ENCODE results near the gene ROBO1.

Gene ROBO1

DNA sequence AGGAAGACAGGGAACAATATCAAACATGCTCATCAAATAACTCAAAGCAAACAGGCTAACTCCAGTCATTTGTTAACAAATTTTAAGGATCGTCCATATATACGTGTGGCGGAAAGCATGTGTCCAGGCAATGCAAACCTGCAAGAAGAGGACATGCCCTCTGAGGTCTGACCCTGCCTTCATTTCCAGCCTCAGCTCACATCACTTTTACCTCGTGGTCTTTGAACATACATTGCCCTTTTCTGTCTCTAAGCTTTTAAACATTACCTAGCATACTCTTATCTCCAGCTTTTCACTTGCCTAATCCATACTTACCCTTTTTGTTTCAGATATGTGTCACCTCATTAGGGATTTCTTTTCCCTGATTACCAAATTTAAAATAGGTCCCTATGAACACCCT, 944.4 kb downstream of the ROBO1 start:
- H3K4me3 ChIP-seq (ENCODE audit: control insufficient read depth, low read depth, low read length): no peak overlapping the region
- no peak for DNase-seq (ENCODE audit: low read depth)
- TF ChIP-seq, protein P1, sequence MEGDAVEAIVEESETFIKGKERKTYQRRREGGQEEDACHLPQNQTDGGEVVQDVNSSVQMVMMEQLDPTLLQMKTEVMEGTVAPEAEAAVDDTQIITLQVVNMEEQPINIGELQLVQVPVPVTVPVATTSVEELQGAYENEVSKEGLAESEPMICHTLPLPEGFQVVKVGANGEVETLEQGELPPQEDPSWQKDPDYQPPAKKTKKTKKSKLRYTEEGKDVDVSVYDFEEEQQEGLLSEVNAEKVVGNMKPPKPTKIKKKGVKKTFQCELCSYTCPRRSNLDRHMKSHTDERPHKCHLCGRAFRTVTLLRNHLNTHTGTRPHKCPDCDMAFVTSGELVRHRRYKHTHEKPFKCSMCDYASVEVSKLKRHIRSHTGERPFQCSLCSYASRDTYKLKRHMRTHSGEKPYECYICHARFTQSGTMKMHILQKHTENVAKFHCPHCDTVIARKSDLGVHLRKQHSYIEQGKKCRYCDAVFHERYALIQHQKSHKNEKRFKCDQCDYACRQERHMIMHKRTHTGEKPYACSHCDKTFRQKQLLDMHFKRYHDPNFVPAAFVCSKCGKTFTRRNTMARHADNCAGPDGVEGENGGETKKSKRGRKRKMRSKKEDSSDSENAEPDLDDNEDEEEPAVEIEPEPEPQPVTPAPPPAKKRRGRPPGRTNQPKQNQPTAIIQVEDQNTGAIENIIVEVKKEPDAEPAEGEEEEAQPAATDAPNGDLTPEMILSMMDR (conservative IDR thresholded peaks at IDR 0.05; ENCODE audit: control insufficient read depth, insufficient read depth, low read depth, low read length): no peak

DNA sequence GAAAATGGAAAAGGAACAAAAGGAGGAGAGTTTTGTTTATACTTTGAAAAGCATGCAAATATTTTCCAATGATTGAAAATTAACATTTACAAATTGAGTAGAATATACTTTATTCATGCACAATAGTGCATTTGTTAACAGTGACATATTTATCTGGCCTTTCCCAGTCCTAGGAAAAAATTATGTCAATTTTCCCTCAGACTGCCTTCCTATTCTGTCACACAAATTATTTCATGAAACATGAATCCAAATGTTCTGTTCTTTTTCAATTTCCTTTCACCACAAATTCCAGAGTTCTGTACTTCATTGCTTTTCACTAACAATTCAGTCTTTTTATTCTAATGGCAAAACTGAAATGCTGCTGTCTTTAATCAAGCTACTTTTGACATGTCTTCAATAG, 945.1 kb downstream of the ROBO1 start:
- no peak for DNase-seq (ENCODE audit: low read depth)
- H3K4me3 ChIP-seq (ENCODE audit: control insufficient read depth, low read depth, low read length): no peak overlapping the region
- TF ChIP-seq, protein P1 (conservative IDR thresholded peaks at IDR 0.05; ENCODE audit: control insufficient read depth, insufficient read depth, low read depth, low read length): no peak

DNA sequence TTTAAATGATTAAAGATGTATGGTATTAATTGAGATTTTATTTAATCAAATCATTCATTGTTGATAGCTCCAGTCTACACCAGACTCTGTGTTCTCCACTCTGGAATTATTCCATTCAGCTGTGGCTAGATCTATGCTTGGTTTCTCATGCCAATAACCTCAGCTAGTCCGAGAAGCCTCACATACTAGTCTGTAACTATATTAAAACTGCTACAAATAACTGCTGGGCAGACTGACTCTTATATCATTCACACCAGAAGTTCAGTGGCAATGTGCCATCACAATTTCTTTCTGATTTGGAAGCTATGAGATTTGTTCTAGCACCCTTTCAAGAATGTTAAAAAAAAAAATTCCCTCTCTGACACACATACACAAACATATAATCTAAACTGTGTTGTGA, 947.3 kb downstream of the ROBO1 start:
- no peak overlapping the region for H3K4me3 ChIP-seq (ENCODE audit: control insufficient read depth, low read depth, low read length)
- TF ChIP-seq, protein P1 (conservative IDR thresholded peaks at IDR 0.05; ENCODE audit: control insufficient read depth, insufficient read depth, low read depth, low read length): no peak
- DNase-seq (ENCODE audit: low read depth): no peak

DNA sequence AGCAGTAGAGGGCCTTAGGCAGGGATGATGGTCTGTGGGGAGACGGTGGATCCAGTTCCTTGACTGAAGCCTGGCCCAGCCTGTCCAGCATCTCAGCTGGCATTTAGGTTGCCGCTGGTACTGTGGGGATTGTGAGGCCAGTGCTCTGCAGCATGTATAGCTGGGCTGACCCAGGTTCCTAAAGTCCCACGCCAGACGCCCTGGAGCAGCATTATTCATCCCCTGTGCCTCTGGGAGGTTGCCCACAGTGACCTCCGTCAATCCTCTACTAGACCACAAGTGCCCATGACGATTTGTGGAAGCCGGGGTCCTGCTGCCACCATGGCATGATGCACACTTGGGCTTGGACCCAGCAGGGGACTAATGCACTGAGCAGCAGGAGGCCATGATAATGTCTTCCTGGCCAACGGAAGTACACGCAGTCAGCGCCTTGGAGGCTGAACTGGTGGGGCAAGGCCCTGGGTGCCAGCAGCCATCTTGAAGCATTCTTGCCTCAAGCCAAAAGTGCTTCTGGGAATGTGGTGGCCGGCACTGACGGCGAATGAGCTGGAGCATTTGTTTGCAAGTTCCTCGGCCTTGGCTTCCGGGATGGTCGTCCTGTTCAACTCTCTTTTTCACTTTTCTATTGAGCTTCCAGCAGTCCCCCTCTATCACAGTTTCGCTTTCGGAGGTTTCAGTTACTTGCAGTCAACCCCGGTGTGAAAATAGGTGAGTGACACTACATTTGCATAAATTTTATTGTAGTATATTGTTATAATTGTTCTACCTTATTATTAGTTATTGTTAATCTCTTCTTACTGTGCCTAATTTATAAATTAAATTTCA, 949.4 kb downstream of the ROBO1 start:
- H3K4me3 ChIP-seq (ENCODE audit: control insufficient read depth, low read depth, low read length): no peak overlapping the region
- TF ChIP-seq, protein P1 (conservative IDR thresholded peaks at IDR 0.05; ENCODE audit: control insufficient read depth, insufficient read depth, low read depth, low read length): no peak
- no peak for DNase-seq (ENCODE audit: low read depth)

DNA sequence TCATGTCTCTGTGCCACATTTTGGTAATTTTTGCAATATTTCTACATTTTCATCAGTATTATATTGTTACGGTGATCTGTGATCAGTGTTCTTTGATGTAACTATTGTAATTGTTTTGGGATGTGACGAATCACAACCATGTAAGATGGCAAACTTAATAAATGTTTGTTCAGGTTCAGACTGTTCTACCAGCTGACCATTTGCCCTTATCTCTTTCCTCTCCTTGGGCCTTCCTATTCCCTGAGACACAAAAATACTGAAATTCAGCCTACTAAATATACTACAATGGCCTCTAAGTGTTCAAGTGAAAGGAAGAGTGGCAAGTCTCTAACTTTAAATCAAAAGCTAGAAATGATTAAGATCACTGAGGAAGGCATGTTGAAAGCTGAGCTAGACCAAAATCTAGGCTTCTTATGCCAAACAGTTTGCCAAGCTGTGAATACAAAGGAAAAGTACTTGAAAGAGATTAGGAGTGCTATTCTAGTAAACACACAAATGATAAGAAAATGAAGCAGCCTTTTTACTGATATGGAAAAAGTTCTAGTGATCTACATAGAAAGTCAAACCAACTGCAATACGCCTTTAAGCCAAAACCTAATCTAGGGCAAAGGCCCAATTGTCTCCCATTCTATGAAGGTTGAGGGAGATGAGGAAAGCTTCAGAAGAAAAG, 952.8 kb downstream of the ROBO1 start:
- TF ChIP-seq, protein P1 (conservative IDR thresholded peaks at IDR 0.05; ENCODE audit: control insufficient read depth, insufficient read depth, low read depth, low read length): no peak
- no peak overlapping the region for H3K4me3 ChIP-seq (ENCODE audit: control insufficient read depth, low read depth, low read length)
- no peak for DNase-seq (ENCODE audit: low read depth)

DNA sequence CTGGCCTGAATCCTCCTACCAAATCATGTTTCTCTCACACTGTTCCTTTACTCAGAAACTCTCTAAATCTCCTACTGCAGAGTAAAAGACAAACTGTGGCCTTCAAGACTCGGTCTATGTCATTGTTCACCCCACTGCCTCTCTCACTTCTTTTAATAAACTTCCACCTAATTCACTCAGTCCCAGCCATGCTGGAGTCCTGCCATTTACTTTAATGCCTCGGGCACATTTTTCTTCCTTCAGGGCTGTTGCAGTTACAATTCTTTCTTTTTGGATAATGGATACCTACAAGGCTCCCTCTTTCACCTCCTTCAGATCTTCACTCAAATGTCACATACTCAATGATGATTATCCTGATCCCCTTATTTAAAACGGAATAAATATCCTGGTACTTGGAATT, 955.6 kb downstream of the ROBO1 start:
- DNase-seq (ENCODE audit: low read depth): no peak
- TF ChIP-seq, protein P1 (conservative IDR thresholded peaks at IDR 0.05; ENCODE audit: control insufficient read depth, insufficient read depth, low read depth, low read length): no peak
- H3K4me3 ChIP-seq (ENCODE audit: control insufficient read depth, low read depth, low read length): no peak overlapping the region
